GM12892 (cell line): ENCODE results near the gene IZUMO2.

Experiments
- POLR2A ChIP-seq: IDR thresholded peaks from 2 replicates; pipeline ENCODE4 v1.6.1; 2011; ENCODE audit warnings: low read depth, low read length, control low read depth
- POLR2AphosphoS5 ChIP-seq: IDR thresholded peaks from 2 replicates; pipeline ENCODE4 v1.6.1; 2011; ENCODE audit warnings: low read depth, low read length, control low read depth

DNA sequence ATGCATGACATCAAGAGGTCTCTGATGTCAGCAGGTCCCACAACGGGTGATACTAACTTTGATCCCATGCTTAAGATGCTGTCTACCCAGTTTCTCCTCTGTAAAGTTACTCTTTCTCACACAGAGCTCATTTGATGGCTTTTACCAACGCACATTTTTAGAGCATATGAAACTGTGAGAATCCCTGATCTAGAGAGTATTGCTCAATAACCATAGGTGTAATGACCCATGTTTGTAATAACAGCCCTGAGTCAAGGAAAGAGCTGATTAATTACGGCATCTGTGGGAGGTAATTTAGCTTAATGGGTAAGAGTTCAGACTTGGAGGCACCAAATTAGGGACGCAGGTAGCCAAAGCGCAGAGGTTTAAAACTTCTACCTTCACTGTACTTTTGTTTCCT lies 18.0 kb upstream of the IZUMO2 start:
- TF ChIP-seq POLR2AphosphoS5 (no peak), POLR2A (no peak)
